GM23338 (cell line): Measurements from ENCODE around the gene TPST1. TPM values are rescaled to one million over a fixed set of nuclear protein-coding genes. Genes with fewer than 3 reads are reported as not detected.

Experiments used
- ATAC-seq: fragments of 200-7000 bp; cut with Tn5 transposase; 3 replicates; pipeline ENCODE4 v1.9.1; 2020
- DNase-seq: peaks from one replicate; pipeline ENCODE4 v3.0.0-alpha.2; 2015; ENCODE audit warnings: low spot score
- H2AFZ ChIP-seq: fragments of 200-600 bp; sonication (generic); 2 replicates; pipeline ENCODE4 v1.8.0; 2016; ENCODE audit warnings: antibody characterized with exemption, mild to moderate bottlenecking, moderate library complexity
- H3F3A ChIP-seq: fragments of 200-600 bp; sonication (generic); replicated peaks from 2 replicates; pipeline ENCODE4 v1.8.0; 2017; ENCODE audit warnings: antibody characterized with exemption, mixed run types, low read depth
- H3K27ac ChIP-seq: fragments of 200-600 bp; sonication (generic); 2 replicates; pipeline ENCODE4 v1.6.1; 2016; ENCODE audit warnings: low read depth
- H3K27me3 ChIP-seq: fragments of 200-600 bp; sonication (generic); 2 replicates; pipeline ENCODE4 v1.8.0; 2016; ENCODE audit warnings: mild to moderate bottlenecking, mixed run types, moderate library complexity; ENCODE audit not compliant: insufficient read depth
- H3K36me3 ChIP-seq: fragments of 200-600 bp; sonication (generic); 2 replicates; pipeline ENCODE4 v1.8.0; 2016; ENCODE audit warnings: mild to moderate bottlenecking; ENCODE audit not compliant: insufficient read depth
- H3K4me1 ChIP-seq: fragments of 200-600 bp; sonication (generic); 2 replicates; pipeline ENCODE4 v1.8.0; 2016; ENCODE audit warnings: mild to moderate bottlenecking, moderate library complexity; ENCODE audit not compliant: insufficient read depth
- H3K4me2 ChIP-seq: fragments of 200-600 bp; sonication (generic); 2 replicates; pipeline ENCODE4 v1.7.1; 2017; ENCODE audit warnings: mixed run types
- H3K4me3 ChIP-seq: fragments of 200-600 bp; sonication (generic); 2 replicates; pipeline ENCODE4 v1.6.1; 2016; ENCODE audit warnings: mixed run types
- H3K79me2 ChIP-seq: fragments of 200-600 bp; sonication (generic); replicated peaks from 2 replicates; pipeline ENCODE4 v1.8.0; 2017; ENCODE audit warnings: mild to moderate bottlenecking; ENCODE audit not compliant: insufficient read depth
- H3K9me2 ChIP-seq: fragments of 200-600 bp; sonication (generic); 2 replicates; pipeline ENCODE4 v1.8.0; 2017; ENCODE audit not compliant: insufficient read depth
- H4K20me1 ChIP-seq: fragments of 200-600 bp; sonication (generic); replicated peaks from 2 replicates; pipeline ENCODE4 v1.8.0; 2017; ENCODE audit warnings: mild to moderate bottlenecking; ENCODE audit not compliant: insufficient read depth
- H3K27ac Mint-ChIP-seq: 2 replicates; pipeline ENCODE4 v1.8.0; 2020; ENCODE audit warnings: inconsistent platforms, mild to moderate bottlenecking, moderate library complexity, mixed read lengths
- H3K27me3 Mint-ChIP-seq: 3 replicates; pipeline ENCODE4 v1.8.0; 2022; ENCODE audit warnings: low read depth, mild to moderate bottlenecking, moderate library complexity, mixed read lengths, inconsistent platforms; ENCODE audit not compliant: insufficient read depth, poor library complexity
- H3K36me3 Mint-ChIP-seq: 3 replicates; pipeline ENCODE4 v1.8.0; 2021; ENCODE audit warnings: low read depth, mild to moderate bottlenecking, inconsistent platforms, moderate library complexity, mixed read lengths
- H3K4me1 Mint-ChIP-seq: 3 replicates; pipeline ENCODE4 v1.8.0; 2020; ENCODE audit warnings: mild to moderate bottlenecking, inconsistent platforms, mixed read lengths
- H3K4me3 Mint-ChIP-seq: 3 replicates; pipeline ENCODE4 v1.8.0; 2021; ENCODE audit warnings: moderate library complexity, mild to moderate bottlenecking, inconsistent platforms, mixed read lengths
- H3K9me3 Mint-ChIP-seq: 3 replicates; pipeline ENCODE4 v1.8.0; 2020; ENCODE audit warnings: moderate library complexity, mild to moderate bottlenecking, inconsistent platforms, mixed read lengths
- CREB1 ChIP-seq: fragments of 250-450 bp; sonication (Bioruptor Pico); IDR thresholded peaks from 2 replicates; pipeline ENCODE4 v1.5.0; 2020; ENCODE audit warnings: low read depth, mild to moderate bottlenecking, moderate library complexity
- CTCF ChIP-seq, 2 experiments: fragments of 200-600 bp in 1 of 2; sonication (generic) in 1 of 2; conservative IDR thresholded peaks; 2 replicates each; pipeline versions ENCODE4 v1.5.1 to v1.6.1; 2016 to 2017; ENCODE audit warnings: antibody characterized with exemption in 2 of 2, low read depth in 2 of 2, mild to moderate bottlenecking in 2 of 2, moderate library complexity in 1 of 2
- ETS1 ChIP-seq: IDR thresholded peaks from 2 replicates; pipeline ENCODE4 v1.6.1; 2016; ENCODE audit warnings: antibody characterized with exemption
- EZH2 ChIP-seq: fragments of 200-600 bp; sonication (generic); IDR thresholded peaks from one replicate; pipeline ENCODE4 v1.8.0; 2017; ENCODE audit warnings: antibody characterized with exemption, mild to moderate bottlenecking, low read depth; ENCODE audit not compliant: unreplicated experiment
- EZH2phosphoT487 ChIP-seq: fragments of 200-600 bp; sonication (generic); IDR thresholded peaks from one replicate; pipeline ENCODE4 v1.8.1; 2018; ENCODE audit warnings: antibody characterized with exemption; ENCODE audit not compliant: unreplicated experiment
- JUNB ChIP-seq: IDR thresholded peaks from one replicate; pipeline ENCODE4 v1.6.1; 2016; ENCODE audit warnings: antibody characterized with exemption; ENCODE audit not compliant: unreplicated experiment
- NANOG ChIP-seq: IDR thresholded peaks from 2 replicates; pipeline ENCODE4 v1.6.1; 2016; ENCODE audit warnings: antibody characterized with exemption, borderline replicate concordance
- POLR2AphosphoS5 ChIP-seq: IDR thresholded peaks from 2 replicates; pipeline ENCODE4 v1.6.1; 2016; ENCODE audit warnings: antibody characterized with exemption, low read depth
- REST ChIP-seq: IDR thresholded peaks from one replicate; pipeline ENCODE4 v1.6.1; 2018; ENCODE audit warnings: antibody characterized with exemption; ENCODE audit not compliant: unreplicated experiment
- STAT1 ChIP-seq: IDR thresholded peaks from one replicate; pipeline ENCODE4 v1.6.1; 2016; ENCODE audit warnings: antibody characterized with exemption; ENCODE audit not compliant: unreplicated experiment
- ZNF114 ChIP-seq: fragments of 250-450 bp; sonication (Bioruptor Pico); IDR thresholded peaks from 2 replicates; pipeline ENCODE4 v1.5.0; 2020; ENCODE audit warnings: mild to moderate bottlenecking, moderate library complexity
- ZNF462 ChIP-seq: fragments of 250-450 bp; sonication (Bioruptor Pico); IDR thresholded peaks from 2 replicates; pipeline ENCODE4 v1.5.0; 2020; ENCODE audit warnings: mild to moderate bottlenecking, moderate library complexity
- polyA plus RNA-seq: library from polyadenylated mRNA; unstranded; fragments of >200 nt; fragmentation: Nextera tagmentation; extraction: Ambion mirVana; gene quantifications from 2 replicates; pipeline ENCODE4 v1.2.1, GENCODE V29; 2016
- total RNA-seq: library from RNA; depleted of rRNA; stranded (reverse); fragments of >200 nt; shearing (Covaris generic); gene quantifications from 2 replicates; pipeline ENCODE4 v1.2.3, GENCODE V29; 2014

The TPST1 gene
- total and polyA plus RNA-seq, 2 experiments from 2014 or later, result 10.7 to 19.2 TPM

GRCh38 chr7:66362136-66362535, 157.0 kb downstream of the TPST1 start (continued):
- TF ChIP-seq ZNF462 (no peak), NANOG (no peak), CTCF (conservative IDR thresholded peaks at IDR 0.05; ENCODE audit: low read depth in 2 of 2) (no peak), POLR2AphosphoS5 (no peak), JUNB (no peak), CREB1 (no peak)

GRCh38 chr7:66363635-66364034, 158.5 kb downstream of the TPST1 start:
- Mint-ChIP-seq H3K9me3 (no peaks in the 10 kb centered on the region), H3K27me3 (peaks cover 4% of the 10 kb centered on the region), H3K36me3 (no peaks in the 10 kb centered on the region), H3K4me1 (0 out of 3 replicates have a peak, but pooled peaks cover 4% of the 10 kb centered on the region), H3K4me3 (no peak overlapping the region), H3K27ac (no peak overlapping the region)
- ATAC-seq (no peak), DNase-seq (no peak)
- Histone ChIP-seq H3K79me2 (no peaks in the 10 kb centered on the region), H3K36me3 (no peaks in the 10 kb centered on the region), H3K4me1 (no peaks in the 10 kb centered on the region), H3F3A (no peaks in the 10 kb centered on the region), H2AFZ (no peak overlapping the region), H3K9me2 (no peaks in the 10 kb centered on the region), H3K4me3 (no peak overlapping the region), H3K27ac (no peak overlapping the region), H3K27me3 (no peaks in the 10 kb centered on the region), H3K4me2 (no peak overlapping the region), H4K20me1 (no peaks in the 10 kb centered on the region)
- TF ChIP-seq EZH2phosphoT487, result no peak
- TF ChIP-seq JUNB, result no peak
- no peak for TF ChIP-seq ZNF114 (CRISPR knock-in tag)
- TF ChIP-seq STAT1, result no peak
- TF ChIP-seq EZH2, result no peak
- TF ChIP-seq ETS1, result no peak
- TF ChIP-seq REST, result no peak
